Liver (tissue), 3 donors: ENCODE data around the gene D2HGDH.

Experiments
- CTCF ChIP-seq: fragments of 150-350 bp; IDR thresholded peaks from 2 replicates; pipeline ENCODE4 v1.5.1; 2017; ENCODE audit warnings: improper control_type of control experiment, low read depth, low read length; ENCODE audit not compliant: missing input control
- GABPA ChIP-seq, 2 donors: IDR thresholded peaks in 1 of 2; conservative IDR thresholded peaks in 1 of 2; 2 replicates each; pipeline ENCODE4 v1.6.1; 2016; ENCODE audit warnings: antibody characterized with exemption in 2 of 2, mild to moderate bottlenecking in 1 of 2, moderate library complexity in 1 of 2
- JUND ChIP-seq, 2 donors: IDR thresholded peaks; 2 replicates each; pipeline ENCODE4 v1.6.1; 2016; ENCODE audit warnings: antibody characterized with exemption in 2 of 2
- RAD21 ChIP-seq, 2 donors: IDR thresholded peaks; 2 replicates each; pipeline ENCODE4 v1.6.1; 2016; ENCODE audit warnings: antibody characterized with exemption in 2 of 2, mild to moderate bottlenecking in 2 of 2
- TF ChIP-seq, protein P1 (sequence below): IDR thresholded peaks from 2 replicates; pipeline ENCODE4 v1.6.1; 2016; ENCODE audit warnings: antibody characterized with exemption, mild to moderate bottlenecking
- donor health status: healthy.
- donor health status: healthy.

DNA sequence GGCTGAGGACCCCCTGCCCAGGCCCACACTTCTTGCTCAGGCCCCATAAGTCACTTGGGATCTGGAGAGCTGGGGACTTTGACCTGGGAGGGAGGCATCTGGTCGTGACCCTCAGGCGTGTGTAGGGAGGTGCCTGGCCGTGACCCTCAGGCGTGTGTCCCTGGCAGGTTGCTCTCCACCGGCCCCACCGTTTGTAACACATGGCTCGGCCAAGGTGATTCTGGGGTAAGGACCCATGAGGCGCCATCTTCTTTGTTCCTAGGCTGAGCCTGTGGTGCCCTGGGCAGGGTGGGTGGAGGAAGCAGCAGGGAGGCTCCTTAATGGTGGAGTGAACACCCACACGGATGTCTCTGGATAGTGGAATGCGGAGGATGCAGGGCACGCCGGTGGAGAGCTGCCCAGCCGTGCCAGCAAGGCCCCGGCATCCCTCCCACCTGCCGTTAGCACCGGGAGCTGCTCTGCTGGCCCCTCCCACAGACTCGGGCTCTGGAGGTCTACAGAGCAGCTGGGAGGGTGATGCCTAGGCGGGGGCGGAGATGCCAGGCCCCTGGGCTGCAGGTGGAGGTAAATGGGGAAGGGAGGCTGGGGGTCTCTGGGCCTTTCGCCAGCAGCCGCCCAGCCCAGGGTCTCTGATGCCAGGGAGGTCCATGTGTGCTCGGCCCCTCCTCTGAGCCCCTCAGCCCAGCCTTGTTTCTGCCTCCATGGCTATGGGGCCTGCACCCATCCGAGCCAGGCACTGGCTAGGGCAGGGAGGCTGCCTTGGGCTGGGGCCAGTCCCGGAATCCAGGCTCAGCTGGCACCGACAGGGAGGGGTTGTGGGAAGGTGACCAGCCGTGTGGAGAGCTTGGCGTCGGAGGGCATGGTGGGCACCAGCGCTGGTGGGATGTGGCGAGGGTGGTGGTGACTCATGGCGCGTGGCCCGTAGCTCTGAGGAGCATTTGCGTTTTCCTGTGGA, 41.1 kb downstream of the D2HGDH start:
- TF ChIP-seq CTCF (no peak), JUND (IDR thresholded peaks at IDR 0.05) (no peak), RAD21 (IDR thresholded peaks at IDR 0.05) (no peak), GABPA (IDR thresholded peaks at IDR 0.05 in 1 of 2, conservative IDR thresholded peaks at IDR 0.05 in 1 of 2) (no peak)
- TF ChIP-seq, protein P1, sequence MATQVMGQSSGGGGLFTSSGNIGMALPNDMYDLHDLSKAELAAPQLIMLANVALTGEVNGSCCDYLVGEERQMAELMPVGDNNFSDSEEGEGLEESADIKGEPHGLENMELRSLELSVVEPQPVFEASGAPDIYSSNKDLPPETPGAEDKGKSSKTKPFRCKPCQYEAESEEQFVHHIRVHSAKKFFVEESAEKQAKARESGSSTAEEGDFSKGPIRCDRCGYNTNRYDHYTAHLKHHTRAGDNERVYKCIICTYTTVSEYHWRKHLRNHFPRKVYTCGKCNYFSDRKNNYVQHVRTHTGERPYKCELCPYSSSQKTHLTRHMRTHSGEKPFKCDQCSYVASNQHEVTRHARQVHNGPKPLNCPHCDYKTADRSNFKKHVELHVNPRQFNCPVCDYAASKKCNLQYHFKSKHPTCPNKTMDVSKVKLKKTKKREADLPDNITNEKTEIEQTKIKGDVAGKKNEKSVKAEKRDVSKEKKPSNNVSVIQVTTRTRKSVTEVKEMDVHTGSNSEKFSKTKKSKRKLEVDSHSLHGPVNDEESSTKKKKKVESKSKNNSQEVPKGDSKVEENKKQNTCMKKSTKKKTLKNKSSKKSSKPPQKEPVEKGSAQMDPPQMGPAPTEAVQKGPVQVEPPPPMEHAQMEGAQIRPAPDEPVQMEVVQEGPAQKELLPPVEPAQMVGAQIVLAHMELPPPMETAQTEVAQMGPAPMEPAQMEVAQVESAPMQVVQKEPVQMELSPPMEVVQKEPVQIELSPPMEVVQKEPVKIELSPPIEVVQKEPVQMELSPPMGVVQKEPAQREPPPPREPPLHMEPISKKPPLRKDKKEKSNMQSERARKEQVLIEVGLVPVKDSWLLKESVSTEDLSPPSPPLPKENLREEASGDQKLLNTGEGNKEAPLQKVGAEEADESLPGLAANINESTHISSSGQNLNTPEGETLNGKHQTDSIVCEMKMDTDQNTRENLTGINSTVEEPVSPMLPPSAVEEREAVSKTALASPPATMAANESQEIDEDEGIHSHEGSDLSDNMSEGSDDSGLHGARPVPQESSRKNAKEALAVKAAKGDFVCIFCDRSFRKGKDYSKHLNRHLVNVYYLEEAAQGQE, result no peak
